Natural killer cell (primary cell): Measurements from ENCODE around the gene GCN1. TPM values are rescaled to one million over a fixed set of nuclear protein-coding genes. Genes with fewer than 3 reads are reported as not detected.

ENCODE experiments used
- ATAC-seq, 3 donors: fragments of 150-1000 bp in 2 of 3; fragments of 200-7000 bp in 1 of 3; cut with Tn5 transposase; 1 replicate in 1 of 3; 2 replicates in 2 of 3; pipeline ENCODE4 v1.10.0; 2021; ENCODE audit warnings: mild to moderate bottlenecking in 2 of 3, moderate library complexity in 2 of 3
- DNase-seq, 2 donors: peaks; one replicate each; pipeline versions ENCODE4 v3.0.0 to v3.0.0-alpha.2; 2013 to 2021; ENCODE audit warnings: mixed read lengths in 1 of 2
- H3K27ac ChIP-seq: one replicate; pipeline ENCODE4 v1.5.1; 2013; ENCODE audit warnings: mild to moderate bottlenecking, low read length
- H3K27me3 ChIP-seq: one replicate; pipeline ENCODE4 v1.6.1; 2013; ENCODE audit warnings: low read length; ENCODE audit not compliant: control insufficient read depth, insufficient read depth
- H3K36me3 ChIP-seq: one replicate; pipeline ENCODE4 v1.6.1; 2013; ENCODE audit warnings: low read length; ENCODE audit not compliant: control insufficient read depth, insufficient read depth
- H3K4me1 ChIP-seq: one replicate; pipeline ENCODE4 v1.6.1; 2013; ENCODE audit warnings: low read length; ENCODE audit not compliant: control insufficient read depth, insufficient read depth
- H3K4me3 ChIP-seq: one replicate; pipeline ENCODE4 v1.5.1; 2013; ENCODE audit warnings: low read length
- H3K9me3 ChIP-seq: one replicate; pipeline ENCODE4 v1.6.1; 2013; ENCODE audit warnings: low read length; ENCODE audit not compliant: control insufficient read depth, insufficient read depth
- H3K27ac Mint-ChIP-seq, 2 donors: one replicate each; pipeline ENCODE4 v1.8.0; 2022; ENCODE audit warnings: mild to moderate bottlenecking in 2 of 2, mixed read lengths in 2 of 2, moderate library complexity in 1 of 2
- H3K27me3 Mint-ChIP-seq, 2 donors: one replicate each; pipeline ENCODE4 v1.8.0; 2022; ENCODE audit warnings: low read depth in 2 of 2, mixed read lengths in 2 of 2
- H3K36me3 Mint-ChIP-seq: one replicate; pipeline ENCODE4 v1.8.0; 2022; ENCODE audit warnings: mixed read lengths
- H3K4me1 Mint-ChIP-seq, 2 donors: one replicate each; pipeline ENCODE4 v1.8.0; 2022; ENCODE audit warnings: mixed read lengths in 2 of 2
- H3K4me3 Mint-ChIP-seq: one replicate; pipeline ENCODE4 v1.8.0; 2022; ENCODE audit warnings: mild to moderate bottlenecking, moderate library complexity, mixed read lengths
- H3K9me3 Mint-ChIP-seq, 2 donors: one replicate each; pipeline ENCODE4 v1.8.0; 2022; ENCODE audit warnings: mixed read lengths in 2 of 2
- WGBS: methylation state at CpG from one replicate; pipeline ENCODE4 v1.1.7; 2013; ENCODE audit warnings: missing lambda C conversion rate; ENCODE audit not compliant: insufficient coverage; 5-methylcytosine and 5-hydroxymethylcytosine counted together
- intact Hi-C: fragments of 100-400 bp; cut with micrococcal nuclease; formaldehyde crosslinking; loops from one replicate; pipeline ENCODE4 v1.14.2; 2022
- total RNA-seq, 4 donors: library from RNA; stranded (reverse); fragments of 120-200 nt in 1 of 4; gene quantifications; one replicate each; pipeline versions ENCODE4 v1.2.3 to v1.2.4, GENCODE V29; 2013 to 2022
- TF ChIP-seq, protein P1 (sequence below): fragments of 200-600 bp; IDR thresholded peaks from one replicate; pipeline ENCODE4 v1.8.0; 2022; ENCODE audit warnings: antibody characterized with exemption

Gene GCN1
- total RNA-seq, 3 donors from 2014 or later (not counting 1 experiment from before 2014, with no cell fraction given), result 119 to 141 (median 120) TPM

GRCh38 chr12:120158351-120158750 lies 36.2 kb downstream of the GCN1 start:
- H3K27me3 Mint-ChIP-seq, result no peaks in the 10 kb centered on the region
- no peaks in the 10 kb centered on the region for H3K27me3 ChIP-seq
- peaks cover 18% of the 10 kb centered on the region for H3K36me3 Mint-ChIP-seq
- WGBS, result 97% methylated on average over 10 of the region's 10 CpGs
- no peaks in the 10 kb centered on the region for H3K4me1 Mint-ChIP-seq
- no peak overlapping the region for H3K4me3 Mint-ChIP-seq
- TF ChIP-seq, protein P1, sequence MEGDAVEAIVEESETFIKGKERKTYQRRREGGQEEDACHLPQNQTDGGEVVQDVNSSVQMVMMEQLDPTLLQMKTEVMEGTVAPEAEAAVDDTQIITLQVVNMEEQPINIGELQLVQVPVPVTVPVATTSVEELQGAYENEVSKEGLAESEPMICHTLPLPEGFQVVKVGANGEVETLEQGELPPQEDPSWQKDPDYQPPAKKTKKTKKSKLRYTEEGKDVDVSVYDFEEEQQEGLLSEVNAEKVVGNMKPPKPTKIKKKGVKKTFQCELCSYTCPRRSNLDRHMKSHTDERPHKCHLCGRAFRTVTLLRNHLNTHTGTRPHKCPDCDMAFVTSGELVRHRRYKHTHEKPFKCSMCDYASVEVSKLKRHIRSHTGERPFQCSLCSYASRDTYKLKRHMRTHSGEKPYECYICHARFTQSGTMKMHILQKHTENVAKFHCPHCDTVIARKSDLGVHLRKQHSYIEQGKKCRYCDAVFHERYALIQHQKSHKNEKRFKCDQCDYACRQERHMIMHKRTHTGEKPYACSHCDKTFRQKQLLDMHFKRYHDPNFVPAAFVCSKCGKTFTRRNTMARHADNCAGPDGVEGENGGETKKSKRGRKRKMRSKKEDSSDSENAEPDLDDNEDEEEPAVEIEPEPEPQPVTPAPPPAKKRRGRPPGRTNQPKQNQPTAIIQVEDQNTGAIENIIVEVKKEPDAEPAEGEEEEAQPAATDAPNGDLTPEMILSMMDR, result no peak
- H3K4me1 ChIP-seq, result no peaks in the 10 kb centered on the region
- ATAC-seq, result no peak
- H3K4me3 ChIP-seq, result no peak overlapping the region
- H3K36me3 ChIP-seq, result peaks cover 95% of the 10 kb centered on the region
- H3K9me3 Mint-ChIP-seq, result no peaks in the 10 kb centered on the region
- no peak overlapping the region for H3K27ac Mint-ChIP-seq
- H3K27ac ChIP-seq, result no peak overlapping the region
- no peaks in the 10 kb centered on the region for H3K9me3 ChIP-seq
- no peak for DNase-seq
- intact Hi-C loops, result no loop called here

DNA sequence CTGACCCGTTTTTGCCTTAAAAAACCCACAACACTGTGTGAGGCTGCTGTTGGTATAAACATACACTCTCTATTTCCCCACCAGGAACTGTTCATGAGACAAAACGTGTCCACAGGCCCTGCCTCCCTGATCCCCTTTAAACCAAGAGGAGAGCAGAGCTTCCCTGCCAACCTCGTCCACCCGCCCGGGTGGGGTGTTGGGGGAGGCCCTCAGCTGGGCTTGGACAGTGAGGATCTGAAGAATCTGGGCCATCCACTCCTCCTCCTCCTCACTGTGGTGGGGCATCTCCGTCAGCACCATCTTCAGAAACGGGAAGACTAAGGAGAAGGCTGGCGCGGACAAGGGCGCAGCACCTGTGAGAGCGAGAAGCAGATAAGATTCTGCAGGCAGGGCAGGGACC lies 36.8 kb downstream of the GCN1 start:
- H3K4me3 ChIP-seq, result no peak overlapping the region
- no peaks in the 10 kb centered on the region for H3K9me3 Mint-ChIP-seq
- no peaks in the 10 kb centered on the region for H3K27me3 Mint-ChIP-seq
- H3K27me3 ChIP-seq, result no peaks in the 10 kb centered on the region
- H3K4me3 Mint-ChIP-seq, result no peak overlapping the region
- peaks cover 18% of the 10 kb centered on the region for H3K36me3 Mint-ChIP-seq
- H3K27ac ChIP-seq, result no peak overlapping the region
- H3K36me3 ChIP-seq, result peaks cover 95% of the 10 kb centered on the region
- WGBS, result 95% methylated on average over 11 of the region's 11 CpGs
- H3K27ac Mint-ChIP-seq, result no peak overlapping the region
- ATAC-seq (no peak), DNase-seq (no peak)
- no peaks in the 10 kb centered on the region for H3K4me1 Mint-ChIP-seq
- no peaks in the 10 kb centered on the region for H3K4me1 ChIP-seq
- TF ChIP-seq, protein P1, result no peak
- no peaks in the 10 kb centered on the region for H3K9me3 ChIP-seq
- intact Hi-C loops, result no loop called here

- DNase-seq (peak in 1 of 2 donors; percentile 19), ATAC-seq (no peak)
- H3K27ac ChIP-seq, result no peak overlapping the region
- intact Hi-C loops, result no loop called here
- no peaks in the 10 kb centered on the region for H3K27me3 ChIP-seq
- no peaks in the 10 kb centered on the region for H3K4me1 Mint-ChIP-seq
- peaks cover 90% of the 10 kb centered on the region for H3K36me3 ChIP-seq
- H3K36me3 Mint-ChIP-seq, result peaks cover 11% of the 10 kb centered on the region
- H3K4me3 Mint-ChIP-seq, result no peak overlapping the region
- no peaks in the 10 kb centered on the region for H3K4me1 ChIP-seq
- no peaks in the 10 kb centered on the region for H3K9me3 Mint-ChIP-seq
- WGBS, result 89% methylated on average over 21 of the region's 22 CpGs
- H3K9me3 ChIP-seq, result no peaks in the 10 kb centered on the region
- no peak overlapping the region for H3K27ac Mint-ChIP-seq
- TF ChIP-seq, protein P1, result no peak
- no peaks in the 10 kb centered on the region for H3K27me3 Mint-ChIP-seq
- H3K4me3 ChIP-seq, result no peak overlapping the region
Measured at GRCh38 chr12:120156315-120157259, 37.9 kb downstream of the GCN1 start.
